C4-2B (cell line): Measurements from ENCODE around the gene PFKFB1.

Experiments
- ZFX ChIP-seq: fragments of 450-650 bp; IDR thresholded peaks from 2 replicates; pipeline ENCODE4 v1.6.1; 2017
- TF ChIP-seq, protein P1 (sequence below): fragments of 450-650 bp; conservative IDR thresholded peaks from 2 replicates; pipeline ENCODE4 v1.5.1; 2017; ENCODE audit warnings: mild to moderate bottlenecking

DNA sequence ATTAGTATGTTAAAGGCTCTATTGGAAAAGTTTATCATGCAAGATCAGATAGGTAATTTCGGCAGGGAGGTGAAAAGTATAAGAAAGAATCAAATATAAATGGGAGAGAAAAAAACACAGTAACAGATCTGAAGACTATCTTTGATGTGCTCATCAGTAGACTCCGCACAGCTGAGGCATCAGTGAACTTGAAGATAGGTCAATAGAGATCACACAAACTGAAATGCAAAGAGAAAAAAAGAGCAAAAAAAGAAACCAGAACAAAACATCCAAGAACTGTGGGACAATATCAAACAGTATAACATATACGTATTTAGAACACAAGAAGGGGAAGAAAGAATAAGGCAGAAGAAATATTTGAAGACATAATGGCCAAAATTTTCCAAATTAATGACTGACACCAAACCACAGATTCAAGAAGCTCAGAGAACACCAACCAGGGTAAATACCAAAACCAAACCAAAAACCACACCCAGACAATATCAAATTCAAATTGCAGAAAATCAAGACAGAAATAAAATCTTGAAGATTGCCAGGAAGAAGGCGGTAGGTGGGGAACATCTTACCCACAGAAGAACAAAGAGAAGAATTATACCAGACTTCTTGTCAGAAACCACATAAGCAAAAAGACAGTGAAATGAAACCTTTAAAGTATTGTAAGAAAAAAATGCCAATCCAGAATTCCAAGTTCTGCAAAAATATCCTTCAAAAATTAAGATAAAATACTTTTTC, 29.1 kb downstream of the PFKFB1 start:
- TF ChIP-seq, protein P1, sequence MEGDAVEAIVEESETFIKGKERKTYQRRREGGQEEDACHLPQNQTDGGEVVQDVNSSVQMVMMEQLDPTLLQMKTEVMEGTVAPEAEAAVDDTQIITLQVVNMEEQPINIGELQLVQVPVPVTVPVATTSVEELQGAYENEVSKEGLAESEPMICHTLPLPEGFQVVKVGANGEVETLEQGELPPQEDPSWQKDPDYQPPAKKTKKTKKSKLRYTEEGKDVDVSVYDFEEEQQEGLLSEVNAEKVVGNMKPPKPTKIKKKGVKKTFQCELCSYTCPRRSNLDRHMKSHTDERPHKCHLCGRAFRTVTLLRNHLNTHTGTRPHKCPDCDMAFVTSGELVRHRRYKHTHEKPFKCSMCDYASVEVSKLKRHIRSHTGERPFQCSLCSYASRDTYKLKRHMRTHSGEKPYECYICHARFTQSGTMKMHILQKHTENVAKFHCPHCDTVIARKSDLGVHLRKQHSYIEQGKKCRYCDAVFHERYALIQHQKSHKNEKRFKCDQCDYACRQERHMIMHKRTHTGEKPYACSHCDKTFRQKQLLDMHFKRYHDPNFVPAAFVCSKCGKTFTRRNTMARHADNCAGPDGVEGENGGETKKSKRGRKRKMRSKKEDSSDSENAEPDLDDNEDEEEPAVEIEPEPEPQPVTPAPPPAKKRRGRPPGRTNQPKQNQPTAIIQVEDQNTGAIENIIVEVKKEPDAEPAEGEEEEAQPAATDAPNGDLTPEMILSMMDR: no peak
- no peak for TF ChIP-seq ZFX
